ENCODE results near the gene KNSTRN.

The KNSTRN gene, protein sequence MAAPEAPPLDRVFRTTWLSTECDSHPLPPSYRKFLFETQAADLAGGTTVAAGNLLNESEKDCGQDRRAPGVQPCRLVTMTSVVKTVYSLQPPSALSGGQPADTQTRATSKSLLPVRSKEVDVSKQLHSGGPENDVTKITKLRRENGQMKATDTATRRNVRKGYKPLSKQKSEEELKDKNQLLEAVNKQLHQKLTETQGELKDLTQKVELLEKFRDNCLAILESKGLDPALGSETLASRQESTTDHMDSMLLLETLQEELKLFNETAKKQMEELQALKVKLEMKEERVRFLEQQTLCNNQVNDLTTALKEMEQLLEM

DNA sequence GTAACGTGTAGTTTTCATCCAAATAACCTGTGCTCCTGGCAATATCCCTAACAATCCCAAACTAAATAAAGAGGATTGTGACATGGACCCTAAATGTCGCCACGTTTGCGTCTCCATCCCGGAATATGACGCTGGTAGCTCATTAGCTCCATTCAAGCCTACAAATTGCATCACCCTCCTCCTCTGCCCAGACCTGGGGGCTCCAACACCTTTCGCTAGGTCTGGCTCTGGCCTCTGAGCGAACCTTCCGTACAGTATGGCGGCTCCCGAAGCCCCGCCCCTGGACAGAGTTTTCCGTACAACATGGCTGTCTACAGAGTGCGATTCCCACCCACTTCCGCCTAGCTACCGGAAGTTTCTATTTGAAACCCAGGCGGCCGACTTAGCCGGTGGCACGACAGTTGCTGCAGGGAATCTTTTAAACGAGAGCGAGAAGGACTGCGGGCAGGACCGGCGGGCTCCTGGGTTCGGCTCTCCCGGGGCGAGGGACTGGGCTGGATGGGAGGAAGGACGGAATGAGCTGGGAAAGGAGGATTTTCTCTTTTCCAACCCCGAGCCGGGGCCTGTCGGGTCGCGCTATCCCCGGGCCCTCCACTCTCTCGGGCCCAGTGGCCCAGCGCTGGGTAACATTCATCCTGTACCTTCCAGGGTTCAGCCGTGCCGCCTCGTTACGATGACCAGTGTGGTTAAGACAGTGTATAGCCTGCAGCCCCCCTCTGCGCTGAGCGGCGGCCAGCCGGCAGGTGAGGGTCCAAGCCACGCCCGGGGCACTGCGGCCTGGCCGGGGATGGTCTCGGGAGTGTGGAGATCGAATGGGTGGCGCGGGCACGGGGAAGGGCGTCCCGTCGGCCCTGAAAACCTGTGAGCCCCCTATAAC is at the start of gene KNSTRN:
Gene KNSTRN, plus strand, starts transcription at position 142 of the 877 bp plus-strand sequence. Its CDS starts 115 bp downstream, at position 257.
- peak; percentile 97 for DNase-seq (ENCODE audit: low spot score)
- TF ChIP-seq, protein P1, sequence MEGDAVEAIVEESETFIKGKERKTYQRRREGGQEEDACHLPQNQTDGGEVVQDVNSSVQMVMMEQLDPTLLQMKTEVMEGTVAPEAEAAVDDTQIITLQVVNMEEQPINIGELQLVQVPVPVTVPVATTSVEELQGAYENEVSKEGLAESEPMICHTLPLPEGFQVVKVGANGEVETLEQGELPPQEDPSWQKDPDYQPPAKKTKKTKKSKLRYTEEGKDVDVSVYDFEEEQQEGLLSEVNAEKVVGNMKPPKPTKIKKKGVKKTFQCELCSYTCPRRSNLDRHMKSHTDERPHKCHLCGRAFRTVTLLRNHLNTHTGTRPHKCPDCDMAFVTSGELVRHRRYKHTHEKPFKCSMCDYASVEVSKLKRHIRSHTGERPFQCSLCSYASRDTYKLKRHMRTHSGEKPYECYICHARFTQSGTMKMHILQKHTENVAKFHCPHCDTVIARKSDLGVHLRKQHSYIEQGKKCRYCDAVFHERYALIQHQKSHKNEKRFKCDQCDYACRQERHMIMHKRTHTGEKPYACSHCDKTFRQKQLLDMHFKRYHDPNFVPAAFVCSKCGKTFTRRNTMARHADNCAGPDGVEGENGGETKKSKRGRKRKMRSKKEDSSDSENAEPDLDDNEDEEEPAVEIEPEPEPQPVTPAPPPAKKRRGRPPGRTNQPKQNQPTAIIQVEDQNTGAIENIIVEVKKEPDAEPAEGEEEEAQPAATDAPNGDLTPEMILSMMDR (IDR thresholded peaks at IDR 0.05; ENCODE audit: borderline replicate concordance, control extremely low read depth, extremely low read depth, insufficient read depth, missing control alignments) = no peak
- in situ Hi-C loops (cut with MboI; ENCODE audit: low sequenced_read_pairs, unreplicated experiment) = no loop called here

DNA sequence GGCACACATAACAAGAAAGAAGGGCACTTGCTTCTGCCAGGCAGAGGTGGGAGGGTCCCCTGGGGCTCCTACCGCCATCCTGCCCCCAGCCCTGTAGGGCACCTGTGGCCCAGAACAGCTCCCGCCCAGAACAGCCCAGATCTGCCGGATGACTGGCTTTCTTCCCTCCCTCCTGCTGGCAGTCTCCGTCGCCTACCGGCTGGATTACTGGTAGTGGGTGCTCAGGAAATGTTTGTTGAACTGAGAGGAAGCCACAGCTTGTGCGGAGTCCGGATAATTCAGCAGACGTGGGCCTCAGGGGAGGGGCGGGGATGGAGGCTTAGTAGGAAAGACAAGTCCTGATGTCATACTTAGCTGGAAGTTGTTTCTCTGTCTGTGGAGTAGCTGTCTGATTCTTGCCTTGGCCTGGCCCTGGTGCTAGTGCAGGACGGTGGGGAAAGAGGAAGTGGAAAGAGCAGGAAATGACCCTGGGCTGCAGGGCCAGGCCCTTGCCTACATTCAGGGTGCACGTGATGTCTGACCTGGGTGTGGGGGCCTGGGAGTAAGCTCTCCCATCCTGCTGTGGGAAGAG is 48.5 kb upstream of the KNSTRN start:
- in situ Hi-C loops (cut with MboI; ENCODE audit: low sequenced_read_pairs, unreplicated experiment) = no loop called here
- TF ChIP-seq, protein P1 (IDR thresholded peaks at IDR 0.05; ENCODE audit: borderline replicate concordance, control extremely low read depth, extremely low read depth, insufficient read depth, missing control alignments) = no peak
- DNase-seq (ENCODE audit: low spot score) = peak; percentile 69

DNA sequence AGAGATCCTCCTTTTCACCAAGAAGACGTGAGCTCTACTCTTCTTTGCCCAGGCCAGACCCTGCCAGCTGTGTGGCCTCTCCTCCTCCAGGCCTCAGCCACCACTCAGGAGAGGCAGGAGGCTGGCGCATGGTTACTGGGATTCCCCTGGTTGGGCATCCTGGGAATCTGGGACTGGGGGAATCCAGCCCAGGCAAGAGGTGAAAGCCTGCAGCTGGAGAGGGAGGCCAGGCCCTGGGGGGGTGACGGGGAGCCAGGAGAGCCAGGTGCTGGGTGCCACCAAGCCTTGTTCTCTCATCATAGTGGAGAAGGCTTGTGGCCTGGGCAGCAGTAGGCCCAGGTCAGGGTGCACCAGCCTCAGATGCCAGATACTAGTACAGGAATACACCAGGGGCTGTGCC is 48.0 kb upstream of the KNSTRN start:
- DNase-seq (ENCODE audit: low spot score) = no peak
- in situ Hi-C loops (cut with MboI; ENCODE audit: low sequenced_read_pairs, unreplicated experiment) = no loop called here
- TF ChIP-seq, protein P1 (IDR thresholded peaks at IDR 0.05; ENCODE audit: borderline replicate concordance, control extremely low read depth, extremely low read depth, insufficient read depth, missing control alignments) = no peak

DNA sequence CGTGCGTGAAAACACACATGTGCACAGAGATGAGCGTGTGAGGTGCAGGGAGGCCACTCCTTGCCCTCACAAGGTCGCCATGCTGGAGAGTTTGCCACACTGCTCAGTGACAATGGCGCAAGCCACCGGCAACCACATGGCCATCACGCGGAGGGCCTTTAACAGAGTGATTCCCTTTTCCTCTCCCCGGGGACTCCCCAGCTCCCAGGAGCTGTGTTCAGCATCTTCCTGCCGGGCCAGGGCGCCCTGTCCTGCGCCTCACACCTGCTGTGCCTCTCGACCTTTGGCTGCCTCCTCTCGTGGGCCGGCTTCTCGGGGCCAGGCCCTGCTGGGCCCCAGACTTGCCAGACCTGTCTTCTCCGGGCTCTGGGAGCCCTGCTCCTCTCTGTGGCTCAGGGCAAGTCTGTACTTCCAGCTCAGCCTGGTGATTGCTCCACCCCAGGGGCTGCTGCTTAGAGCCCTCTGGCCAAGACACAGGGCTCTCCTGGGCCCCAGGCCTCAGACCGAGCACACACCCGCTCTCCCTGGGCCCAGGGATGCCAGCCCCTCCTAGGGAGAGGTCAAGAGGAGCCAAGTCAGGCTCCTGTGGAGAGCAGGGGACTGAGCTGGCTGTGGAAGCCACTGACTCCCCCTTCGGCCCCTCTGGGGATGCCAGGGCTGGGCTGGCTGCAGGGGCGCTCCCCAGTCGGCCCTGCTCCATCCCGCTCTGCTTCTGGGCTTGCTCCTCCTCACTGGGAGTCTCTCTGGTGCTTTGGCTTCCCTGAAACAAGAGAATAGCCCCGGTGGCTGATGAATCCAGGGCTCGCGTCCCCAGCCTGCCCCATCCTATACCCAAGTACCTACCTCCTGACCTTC is 47.4 kb upstream of the KNSTRN start:
- in situ Hi-C loops (cut with MboI; ENCODE audit: low sequenced_read_pairs, unreplicated experiment) = no loop called here
- DNase-seq (ENCODE audit: low spot score) = no peak
- TF ChIP-seq, protein P1 (IDR thresholded peaks at IDR 0.05; ENCODE audit: borderline replicate concordance, control extremely low read depth, extremely low read depth, insufficient read depth, missing control alignments) = no peak

DNA sequence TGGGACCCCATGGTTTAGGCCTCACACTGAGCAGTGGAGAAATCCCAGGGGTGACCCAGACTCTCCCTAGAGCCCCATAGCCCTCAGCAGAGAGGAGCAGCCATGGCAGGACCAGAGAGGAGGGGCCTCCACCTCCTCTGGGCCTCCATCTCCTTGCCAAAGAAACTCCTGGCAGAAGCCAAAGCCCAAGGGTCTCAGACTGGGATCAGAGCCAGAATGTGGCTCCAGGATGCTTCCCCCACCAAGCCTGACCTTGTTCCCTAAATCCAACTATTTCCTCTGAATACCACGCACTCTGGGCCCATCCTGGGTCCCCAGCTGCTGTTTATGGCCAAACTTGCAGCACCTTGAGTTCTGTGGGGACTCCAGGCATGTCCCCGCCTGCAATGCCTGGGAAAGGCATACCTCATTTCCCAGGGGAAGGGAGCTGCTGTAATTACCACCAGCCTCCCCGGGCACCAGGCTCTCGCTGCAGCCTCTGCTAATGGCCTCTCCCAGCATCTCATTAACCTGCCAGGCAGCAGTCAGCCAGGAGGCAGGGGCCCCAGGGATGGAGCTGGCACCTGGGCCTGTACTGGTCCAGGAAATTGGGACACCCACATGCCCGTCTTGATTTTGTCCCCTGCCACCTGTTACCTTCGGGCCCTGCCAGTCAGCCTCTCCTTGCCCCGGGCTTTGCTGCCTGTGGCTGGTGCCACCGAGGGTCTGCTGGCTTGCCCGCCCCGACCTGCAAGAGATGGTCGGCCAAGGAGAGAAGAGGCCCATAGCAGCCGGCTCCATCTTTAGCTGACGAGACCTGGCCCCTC is 46.4 kb upstream of the KNSTRN start:
- TF ChIP-seq, protein P1 (IDR thresholded peaks at IDR 0.05; ENCODE audit: borderline replicate concordance, control extremely low read depth, extremely low read depth, insufficient read depth, missing control alignments) = no peak
- no peak for DNase-seq (ENCODE audit: low spot score)
- in situ Hi-C loops (cut with MboI; ENCODE audit: low sequenced_read_pairs, unreplicated experiment) = no loop called here

Measured in GM13976 (cell line).